ENCODE results near the gene OPA1. TPM values are rescaled to one million over a fixed set of nuclear protein-coding genes. Genes with fewer than 3 reads are reported as not detected.

The OPA1 gene
- total RNA-seq, 4 donors from 2014 or later = 42.2 to 56.1 (median 47.2) TPM

GRCh38 chr3:193735850-193736249 is 142.8 kb downstream of the OPA1 start:
- DNase-seq (ENCODE audit: extremely low spot score) = no peak
- no peak for TF ChIP-seq POLR2A (IDR thresholded peaks at IDR 0.05; ENCODE audit: low read depth)
- no peak for TF ChIP-seq CTCF (IDR thresholded peaks at IDR 0.05)
- TF ChIP-seq EP300 (IDR thresholded peaks at IDR 0.05) = no peak
- Histone ChIP-seq H3K27me3 (no peaks in the 10 kb centered on the region), H3K27ac (replicated peaks in 1 of 4) (no peak overlapping the region), H3K4me3 (no peak overlapping the region), H3K4me1 (no peaks in the 10 kb centered on the region), H3K36me3 (no peaks in the 10 kb centered on the region), H3K9me3 (no peaks in the 10 kb centered on the region)
- intact Hi-C loops (cut with DNase I) = no loop called here

- no peaks in the 10 kb centered on the region for H3K4me1 ChIP-seq
- TF ChIP-seq POLR2A (IDR thresholded peaks at IDR 0.05; ENCODE audit: low read depth) (no peak), CTCF (IDR thresholded peaks at IDR 0.05) (no peak), POLR2AphosphoS5 (IDR thresholded peaks at IDR 0.05) (no peak), EP300 (IDR thresholded peaks at IDR 0.05) (no peak)
- H3K27me3 ChIP-seq = no peaks in the 10 kb centered on the region
- H3K4me3 ChIP-seq = no peak overlapping the region
- no peaks in the 10 kb centered on the region for H3K9me3 ChIP-seq
- no peaks in the 10 kb centered on the region for H3K36me3 ChIP-seq
- WGBS = 96% methylated on average over 4 of the region's 8 CpGs
- H3K27ac ChIP-seq (replicated peaks in 1 of 4) = no peak overlapping the region
- intact Hi-C loops (cut with DNase I) = no loop called here
- peak; percentile 66 for DNase-seq (ENCODE audit: extremely low spot score)
These were observed 143.6 kb downstream of the OPA1 start for GRCh38 chr3:193736616-193737015.

- H3K27ac ChIP-seq (replicated peaks in 1 of 4) = no peak overlapping the region
- no peaks in the 10 kb centered on the region for H3K36me3 ChIP-seq
- 94% methylated on average over 17 of the region's 17 CpGs for WGBS
- no peaks in the 10 kb centered on the region for H3K4me1 ChIP-seq
- intact Hi-C loops (cut with DNase I) = no loop called here
- no peak overlapping the region for H3K4me3 ChIP-seq
- H3K9me3 ChIP-seq = no peaks in the 10 kb centered on the region
- no peak for TF ChIP-seq POLR2A (IDR thresholded peaks at IDR 0.05; ENCODE audit: low read depth)
- no peak for TF ChIP-seq EP300 (IDR thresholded peaks at IDR 0.05)
- no peak for TF ChIP-seq CTCF (IDR thresholded peaks at IDR 0.05)
- no peak for TF ChIP-seq POLR2AphosphoS5 (IDR thresholded peaks at IDR 0.05)
- DNase-seq (ENCODE audit: extremely low spot score) = peak; percentile 75
- H3K27me3 ChIP-seq = no peaks in the 10 kb centered on the region
These were observed 144.3 kb downstream of the OPA1 start for GRCh38 chr3:193737191-193737751.

- 92% methylated on average over 4 of the region's 4 CpGs for WGBS
- intact Hi-C loops (cut with DNase I) = no loop called here
- no peaks in the 10 kb centered on the region for H3K4me1 ChIP-seq
- H3K4me3 ChIP-seq = no peak overlapping the region
- no peaks in the 10 kb centered on the region for H3K27me3 ChIP-seq
- TF ChIP-seq POLR2AphosphoS5 (IDR thresholded peaks at IDR 0.05) = no peak
- no peak for TF ChIP-seq CTCF (IDR thresholded peaks at IDR 0.05)
- no peak for TF ChIP-seq POLR2A (IDR thresholded peaks at IDR 0.05; ENCODE audit: low read depth)
- TF ChIP-seq EP300 (IDR thresholded peaks at IDR 0.05) = no peak
- no peak for DNase-seq (ENCODE audit: extremely low spot score)
- no peak overlapping the region for H3K27ac ChIP-seq (replicated peaks in 1 of 4)
- H3K9me3 ChIP-seq = no peaks in the 10 kb centered on the region
- H3K36me3 ChIP-seq = no peaks in the 10 kb centered on the region
These were observed 149.6 kb downstream of the OPA1 start for GRCh38 chr3:193742628-193743027.

- no peaks in the 10 kb centered on the region for H3K36me3 ChIP-seq
- no peaks in the 10 kb centered on the region for H3K27me3 ChIP-seq
- H3K27ac ChIP-seq (replicated peaks in 1 of 4) = no peak overlapping the region
- no peaks in the 10 kb centered on the region for H3K4me1 ChIP-seq
- no peak overlapping the region for H3K4me3 ChIP-seq
- TF ChIP-seq CTCF (IDR thresholded peaks at IDR 0.05) (no peak), EP300 (IDR thresholded peaks at IDR 0.05) (no peak), POLR2A (IDR thresholded peaks at IDR 0.05; ENCODE audit: low read depth) (no peak), POLR2AphosphoS5 (IDR thresholded peaks at IDR 0.05) (no peak)
- DNase-seq (ENCODE audit: extremely low spot score) = no peak
- 71% methylated on average over 8 of the region's 8 CpGs for WGBS
- intact Hi-C loops (cut with DNase I) = no loop called here
- H3K9me3 ChIP-seq = no peaks in the 10 kb centered on the region
These were observed 150.7 kb downstream of the OPA1 start for GRCh38 chr3:193743702-193744047.
